GM23338 (cell line): ENCODE data around the gene ADAM15. TPM values are rescaled to one million over a fixed set of nuclear protein-coding genes. Genes with fewer than 3 reads are reported as not detected.
A peak's percentile ranks its signal among the peaks of the same experiment; 100 is the strongest.

ENCODE experiments used
- ATAC-seq: fragments of 200-7000 bp; cut with Tn5 transposase; 3 replicates; pipeline ENCODE4 v1.9.1; 2020
- DNase-seq: peaks from one replicate; pipeline ENCODE4 v3.0.0-alpha.2; 2015; ENCODE audit warnings: low spot score
- H2AFZ ChIP-seq: fragments of 200-600 bp; sonication (generic); 2 replicates; pipeline ENCODE4 v1.8.0; 2016; ENCODE audit warnings: antibody characterized with exemption, mild to moderate bottlenecking, moderate library complexity
- H3F3A ChIP-seq: fragments of 200-600 bp; sonication (generic); replicated peaks from 2 replicates; pipeline ENCODE4 v1.8.0; 2017; ENCODE audit warnings: antibody characterized with exemption, mixed run types, low read depth
- H3K27ac ChIP-seq: fragments of 200-600 bp; sonication (generic); 2 replicates; pipeline ENCODE4 v1.6.1; 2016; ENCODE audit warnings: low read depth
- H3K27me3 ChIP-seq: fragments of 200-600 bp; sonication (generic); 2 replicates; pipeline ENCODE4 v1.8.0; 2016; ENCODE audit warnings: mild to moderate bottlenecking, mixed run types, moderate library complexity; ENCODE audit not compliant: insufficient read depth
- H3K36me3 ChIP-seq: fragments of 200-600 bp; sonication (generic); 2 replicates; pipeline ENCODE4 v1.8.0; 2016; ENCODE audit warnings: mild to moderate bottlenecking; ENCODE audit not compliant: insufficient read depth
- H3K4me1 ChIP-seq: fragments of 200-600 bp; sonication (generic); 2 replicates; pipeline ENCODE4 v1.8.0; 2016; ENCODE audit warnings: mild to moderate bottlenecking, moderate library complexity; ENCODE audit not compliant: insufficient read depth
- H3K4me2 ChIP-seq: fragments of 200-600 bp; sonication (generic); 2 replicates; pipeline ENCODE4 v1.7.1; 2017; ENCODE audit warnings: mixed run types
- H3K4me3 ChIP-seq: fragments of 200-600 bp; sonication (generic); 2 replicates; pipeline ENCODE4 v1.6.1; 2016; ENCODE audit warnings: mixed run types
- H3K79me2 ChIP-seq: fragments of 200-600 bp; sonication (generic); replicated peaks from 2 replicates; pipeline ENCODE4 v1.8.0; 2017; ENCODE audit warnings: mild to moderate bottlenecking; ENCODE audit not compliant: insufficient read depth
- H3K9me2 ChIP-seq: fragments of 200-600 bp; sonication (generic); 2 replicates; pipeline ENCODE4 v1.8.0; 2017; ENCODE audit not compliant: insufficient read depth
- H4K20me1 ChIP-seq: fragments of 200-600 bp; sonication (generic); replicated peaks from 2 replicates; pipeline ENCODE4 v1.8.0; 2017; ENCODE audit warnings: mild to moderate bottlenecking; ENCODE audit not compliant: insufficient read depth
- H3K27ac Mint-ChIP-seq: 2 replicates; pipeline ENCODE4 v1.8.0; 2020; ENCODE audit warnings: inconsistent platforms, mild to moderate bottlenecking, moderate library complexity, mixed read lengths
- H3K27me3 Mint-ChIP-seq: 3 replicates; pipeline ENCODE4 v1.8.0; 2022; ENCODE audit warnings: low read depth, mild to moderate bottlenecking, moderate library complexity, mixed read lengths, inconsistent platforms; ENCODE audit not compliant: insufficient read depth, poor library complexity
- H3K36me3 Mint-ChIP-seq: 3 replicates; pipeline ENCODE4 v1.8.0; 2021; ENCODE audit warnings: low read depth, mild to moderate bottlenecking, inconsistent platforms, moderate library complexity, mixed read lengths
- H3K4me1 Mint-ChIP-seq: 3 replicates; pipeline ENCODE4 v1.8.0; 2020; ENCODE audit warnings: mild to moderate bottlenecking, inconsistent platforms, mixed read lengths
- H3K4me3 Mint-ChIP-seq: 3 replicates; pipeline ENCODE4 v1.8.0; 2021; ENCODE audit warnings: moderate library complexity, mild to moderate bottlenecking, inconsistent platforms, mixed read lengths
- H3K9me3 Mint-ChIP-seq: 3 replicates; pipeline ENCODE4 v1.8.0; 2020; ENCODE audit warnings: moderate library complexity, mild to moderate bottlenecking, inconsistent platforms, mixed read lengths
- CREB1 ChIP-seq: fragments of 250-450 bp; sonication (Bioruptor Pico); IDR thresholded peaks from 2 replicates; pipeline ENCODE4 v1.5.0; 2020; ENCODE audit warnings: low read depth, mild to moderate bottlenecking, moderate library complexity
- EZH2phosphoT487 ChIP-seq: fragments of 200-600 bp; sonication (generic); IDR thresholded peaks from one replicate; pipeline ENCODE4 v1.8.1; 2018; ENCODE audit warnings: antibody characterized with exemption; ENCODE audit not compliant: unreplicated experiment
- JUNB ChIP-seq: IDR thresholded peaks from one replicate; pipeline ENCODE4 v1.6.1; 2016; ENCODE audit warnings: antibody characterized with exemption; ENCODE audit not compliant: unreplicated experiment
- NANOG ChIP-seq: IDR thresholded peaks from 2 replicates; pipeline ENCODE4 v1.6.1; 2016; ENCODE audit warnings: antibody characterized with exemption, borderline replicate concordance
- POLR2AphosphoS5 ChIP-seq: IDR thresholded peaks from 2 replicates; pipeline ENCODE4 v1.6.1; 2016; ENCODE audit warnings: antibody characterized with exemption, low read depth
- STAT1 ChIP-seq: IDR thresholded peaks from one replicate; pipeline ENCODE4 v1.6.1; 2016; ENCODE audit warnings: antibody characterized with exemption; ENCODE audit not compliant: unreplicated experiment
- ZNF114 ChIP-seq: fragments of 250-450 bp; sonication (Bioruptor Pico); IDR thresholded peaks from 2 replicates; pipeline ENCODE4 v1.5.0; 2020; ENCODE audit warnings: mild to moderate bottlenecking, moderate library complexity
- ZNF331 ChIP-seq: fragments of 250-450 bp; sonication (Bioruptor Pico); IDR thresholded peaks from 2 replicates; pipeline ENCODE4 v1.5.0; 2020; ENCODE audit warnings: low read depth, mild to moderate bottlenecking, moderate library complexity
- polyA plus RNA-seq: library from polyadenylated mRNA; unstranded; fragments of >200 nt; fragmentation: Nextera tagmentation; extraction: Ambion mirVana; gene quantifications from 2 replicates; pipeline ENCODE4 v1.2.1, GENCODE V29; 2016
- total RNA-seq: library from RNA; depleted of rRNA; stranded (reverse); fragments of >200 nt; shearing (Covaris generic); gene quantifications from 2 replicates; pipeline ENCODE4 v1.2.3, GENCODE V29; 2014
- TF ChIP-seq, protein P1 (sequence below): IDR thresholded peaks from 2 replicates; pipeline ENCODE4 v1.6.1; 2016; ENCODE audit warnings: antibody characterized with exemption
- TF ChIP-seq, protein P2 (sequence below): fragments of 250-450 bp; sonication (Bioruptor Pico); IDR thresholded peaks from 2 replicates; pipeline ENCODE4 v1.5.0; 2020; ENCODE audit warnings: mild to moderate bottlenecking, moderate library complexity
- TF ChIP-seq, protein P3 (sequence below): IDR thresholded peaks from one replicate; pipeline ENCODE4 v1.6.1; 2018; ENCODE audit warnings: antibody characterized with exemption; ENCODE audit not compliant: unreplicated experiment

ADAM15 gene
- total and polyA plus RNA-seq, 2 experiments from 2014 or later, result 24.2 to 31.1 TPM

DNA sequence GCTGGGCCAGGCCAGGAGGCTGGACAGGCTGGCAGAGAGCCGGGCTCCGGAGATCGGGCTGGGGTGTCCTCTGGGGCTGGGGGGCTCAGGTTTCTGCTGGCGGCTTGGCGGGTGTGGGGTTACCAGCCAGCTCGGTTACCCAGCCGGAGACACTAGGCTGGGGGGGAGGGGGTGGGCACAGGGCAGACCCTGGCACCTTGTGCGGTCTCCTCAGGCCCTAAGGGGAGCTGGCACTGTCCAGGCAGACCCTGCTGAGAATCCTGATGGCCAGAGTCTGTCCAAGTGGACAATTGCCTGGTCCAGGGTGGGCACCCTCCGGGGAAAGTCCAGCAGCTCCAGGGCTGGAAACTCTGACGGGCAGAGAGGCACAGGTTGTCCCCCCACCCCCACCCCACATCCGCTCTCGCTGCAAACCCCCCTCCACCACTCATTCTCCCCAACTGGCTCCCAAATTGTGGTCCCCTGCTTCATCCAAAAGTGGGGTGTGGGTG is 41.9 kb upstream of the ADAM15 start:
- ATAC-seq (no peak), DNase-seq (no peak)
- no peaks in the 10 kb centered on the region for H3K9me3 Mint-ChIP-seq
- Histone ChIP-seq H2AFZ (no peak overlapping the region), H3K27me3 (no peaks in the 10 kb centered on the region), H3K4me2 (peak overlapping the region; percentile 72), H3K9me2 (no peaks in the 10 kb centered on the region), H3F3A (peaks cover 5% of the 10 kb centered on the region; the same call in 1 of the 2 replicates), H3K36me3 (no peaks in the 10 kb centered on the region), H3K4me3 (0 out of 2 replicates have a peak overlapping the region, but pooled peaks have one; percentile 26), H3K4me1 (peaks cover 52% of the 10 kb centered on the region), H3K79me2 (peaks cover 42% of the 10 kb centered on the region), H3K27ac (no peak overlapping the region), H4K20me1 (peaks cover 7% of the 10 kb centered on the region)
- peak overlapping the region; percentile 48; the same call in 1 of the 3 replicates for H3K4me3 Mint-ChIP-seq
- H3K4me1 Mint-ChIP-seq, result peaks cover 72% of the 10 kb centered on the region
- peaks cover 18% of the 10 kb centered on the region for H3K36me3 Mint-ChIP-seq
- H3K27ac Mint-ChIP-seq, result no peak overlapping the region
- peaks cover 20% of the 10 kb centered on the region for H3K27me3 Mint-ChIP-seq
- TF ChIP-seq, protein P1, sequence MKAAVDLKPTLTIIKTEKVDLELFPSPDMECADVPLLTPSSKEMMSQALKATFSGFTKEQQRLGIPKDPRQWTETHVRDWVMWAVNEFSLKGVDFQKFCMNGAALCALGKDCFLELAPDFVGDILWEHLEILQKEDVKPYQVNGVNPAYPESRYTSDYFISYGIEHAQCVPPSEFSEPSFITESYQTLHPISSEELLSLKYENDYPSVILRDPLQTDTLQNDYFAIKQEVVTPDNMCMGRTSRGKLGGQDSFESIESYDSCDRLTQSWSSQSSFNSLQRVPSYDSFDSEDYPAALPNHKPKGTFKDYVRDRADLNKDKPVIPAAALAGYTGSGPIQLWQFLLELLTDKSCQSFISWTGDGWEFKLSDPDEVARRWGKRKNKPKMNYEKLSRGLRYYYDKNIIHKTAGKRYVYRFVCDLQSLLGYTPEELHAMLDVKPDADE, result no peak
- TF ChIP-seq NANOG, result no peak
- TF ChIP-seq, protein P2, sequence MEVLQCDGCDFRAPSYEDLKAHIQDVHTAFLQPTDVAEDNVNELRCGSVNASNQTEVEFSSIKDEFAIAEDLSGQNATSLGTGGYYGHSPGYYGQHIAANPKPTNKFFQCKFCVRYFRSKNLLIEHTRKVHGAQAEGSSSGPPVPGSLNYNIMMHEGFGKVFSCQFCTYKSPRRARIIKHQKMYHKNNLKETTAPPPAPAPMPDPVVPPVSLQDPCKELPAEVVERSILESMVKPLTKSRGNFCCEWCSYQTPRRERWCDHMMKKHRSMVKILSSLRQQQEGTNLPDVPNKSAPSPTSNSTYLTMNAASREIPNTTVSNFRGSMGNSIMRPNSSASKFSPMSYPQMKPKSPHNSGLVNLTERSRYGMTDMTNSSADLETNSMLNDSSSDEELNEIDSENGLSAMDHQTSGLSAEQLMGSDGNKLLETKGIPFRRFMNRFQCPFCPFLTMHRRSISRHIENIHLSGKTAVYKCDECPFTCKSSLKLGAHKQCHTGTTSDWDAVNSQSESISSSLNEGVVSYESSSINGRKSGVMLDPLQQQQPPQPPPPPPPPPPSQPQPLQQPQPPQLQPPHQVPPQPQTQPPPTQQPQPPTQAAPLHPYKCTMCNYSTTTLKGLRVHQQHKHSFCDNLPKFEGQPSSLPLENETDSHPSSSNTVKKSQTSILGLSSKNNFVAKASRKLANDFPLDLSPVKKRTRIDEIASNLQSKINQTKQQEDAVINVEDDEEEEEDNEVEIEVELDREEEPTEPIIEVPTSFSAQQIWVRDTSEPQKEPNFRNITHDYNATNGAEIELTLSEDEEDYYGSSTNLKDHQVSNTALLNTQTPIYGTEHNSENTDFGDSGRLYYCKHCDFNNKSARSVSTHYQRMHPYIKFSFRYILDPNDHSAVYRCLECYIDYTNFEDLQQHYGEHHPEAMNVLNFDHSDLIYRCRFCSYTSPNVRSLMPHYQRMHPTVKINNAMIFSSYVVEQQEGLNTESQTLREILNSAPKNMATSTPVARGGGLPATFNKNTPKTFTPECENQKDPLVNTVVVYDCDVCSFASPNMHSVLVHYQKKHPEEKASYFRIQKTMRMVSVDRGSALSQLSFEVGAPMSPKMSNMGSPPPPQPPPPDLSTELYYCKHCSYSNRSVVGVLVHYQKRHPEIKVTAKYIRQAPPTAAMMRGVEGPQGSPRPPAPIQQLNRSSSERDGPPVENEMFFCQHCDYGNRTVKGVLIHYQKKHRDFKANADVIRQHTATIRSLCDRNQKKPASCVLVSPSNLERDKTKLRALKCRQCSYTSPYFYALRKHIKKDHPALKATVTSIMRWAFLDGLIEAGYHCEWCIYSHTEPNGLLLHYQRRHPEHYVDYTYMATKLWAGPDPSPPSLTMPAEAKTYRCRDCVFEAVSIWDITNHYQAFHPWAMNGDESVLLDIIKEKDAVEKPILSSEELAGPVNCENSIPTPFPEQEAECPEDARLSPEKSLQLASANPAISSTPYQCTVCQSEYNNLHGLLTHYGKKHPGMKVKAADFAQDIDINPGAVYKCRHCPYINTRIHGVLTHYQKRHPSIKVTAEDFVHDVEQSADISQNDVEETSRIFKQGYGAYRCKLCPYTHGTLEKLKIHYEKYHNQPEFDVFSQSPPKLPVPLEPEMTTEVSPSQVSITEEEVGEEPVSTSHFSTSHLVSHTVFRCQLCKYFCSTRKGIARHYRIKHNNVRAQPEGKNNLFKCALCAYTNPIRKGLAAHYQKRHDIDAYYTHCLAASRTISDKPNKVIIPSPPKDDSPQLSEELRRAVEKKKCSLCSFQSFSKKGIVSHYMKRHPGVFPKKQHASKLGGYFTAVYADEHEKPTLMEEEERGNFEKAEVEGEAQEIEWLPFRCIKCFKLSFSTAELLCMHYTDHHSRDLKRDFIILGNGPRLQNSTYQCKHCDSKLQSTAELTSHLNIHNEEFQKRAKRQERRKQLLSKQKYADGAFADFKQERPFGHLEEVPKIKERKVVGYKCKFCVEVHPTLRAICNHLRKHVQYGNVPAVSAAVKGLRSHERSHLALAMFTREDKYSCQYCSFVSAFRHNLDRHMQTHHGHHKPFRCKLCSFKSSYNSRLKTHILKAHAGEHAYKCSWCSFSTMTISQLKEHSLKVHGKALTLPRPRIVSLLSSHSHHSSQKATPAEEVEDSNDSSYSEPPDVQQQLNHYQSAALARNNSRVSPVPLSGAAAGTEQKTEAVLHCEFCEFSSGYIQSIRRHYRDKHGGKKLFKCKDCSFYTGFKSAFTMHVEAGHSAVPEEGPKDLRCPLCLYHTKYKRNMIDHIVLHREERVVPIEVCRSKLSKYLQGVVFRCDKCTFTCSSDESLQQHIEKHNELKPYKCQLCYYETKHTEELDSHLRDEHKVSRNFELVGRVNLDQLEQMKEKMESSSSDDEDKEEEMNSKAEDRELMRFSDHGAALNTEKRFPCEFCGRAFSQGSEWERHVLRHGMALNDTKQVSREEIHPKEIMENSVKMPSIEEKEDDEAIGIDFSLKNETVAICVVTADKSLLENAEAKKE (CRISPR knock-in tag), result no peak
- TF ChIP-seq ZNF114 (CRISPR knock-in tag), result no peak
- TF ChIP-seq, protein P3, sequence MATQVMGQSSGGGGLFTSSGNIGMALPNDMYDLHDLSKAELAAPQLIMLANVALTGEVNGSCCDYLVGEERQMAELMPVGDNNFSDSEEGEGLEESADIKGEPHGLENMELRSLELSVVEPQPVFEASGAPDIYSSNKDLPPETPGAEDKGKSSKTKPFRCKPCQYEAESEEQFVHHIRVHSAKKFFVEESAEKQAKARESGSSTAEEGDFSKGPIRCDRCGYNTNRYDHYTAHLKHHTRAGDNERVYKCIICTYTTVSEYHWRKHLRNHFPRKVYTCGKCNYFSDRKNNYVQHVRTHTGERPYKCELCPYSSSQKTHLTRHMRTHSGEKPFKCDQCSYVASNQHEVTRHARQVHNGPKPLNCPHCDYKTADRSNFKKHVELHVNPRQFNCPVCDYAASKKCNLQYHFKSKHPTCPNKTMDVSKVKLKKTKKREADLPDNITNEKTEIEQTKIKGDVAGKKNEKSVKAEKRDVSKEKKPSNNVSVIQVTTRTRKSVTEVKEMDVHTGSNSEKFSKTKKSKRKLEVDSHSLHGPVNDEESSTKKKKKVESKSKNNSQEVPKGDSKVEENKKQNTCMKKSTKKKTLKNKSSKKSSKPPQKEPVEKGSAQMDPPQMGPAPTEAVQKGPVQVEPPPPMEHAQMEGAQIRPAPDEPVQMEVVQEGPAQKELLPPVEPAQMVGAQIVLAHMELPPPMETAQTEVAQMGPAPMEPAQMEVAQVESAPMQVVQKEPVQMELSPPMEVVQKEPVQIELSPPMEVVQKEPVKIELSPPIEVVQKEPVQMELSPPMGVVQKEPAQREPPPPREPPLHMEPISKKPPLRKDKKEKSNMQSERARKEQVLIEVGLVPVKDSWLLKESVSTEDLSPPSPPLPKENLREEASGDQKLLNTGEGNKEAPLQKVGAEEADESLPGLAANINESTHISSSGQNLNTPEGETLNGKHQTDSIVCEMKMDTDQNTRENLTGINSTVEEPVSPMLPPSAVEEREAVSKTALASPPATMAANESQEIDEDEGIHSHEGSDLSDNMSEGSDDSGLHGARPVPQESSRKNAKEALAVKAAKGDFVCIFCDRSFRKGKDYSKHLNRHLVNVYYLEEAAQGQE, result no peak
- no peak for TF ChIP-seq POLR2AphosphoS5
- no peak for TF ChIP-seq CREB1 (CRISPR knock-in tag)
- no peak for TF ChIP-seq EZH2phosphoT487
- TF ChIP-seq STAT1, result no peak
- no peak for TF ChIP-seq ZNF331 (CRISPR knock-in tag)
- no peak for TF ChIP-seq JUNB
